MCF 10A (cell line): ENCODE measurements around the gene EME2. TPM values are rescaled to one million over a fixed set of nuclear protein-coding genes. Genes with fewer than 3 reads are reported as not detected.

Experiments
- BruUV-seq: library from RNA; stranded (reverse); fragments of 400-500 nt; replicated peaks from 2 replicates; lab custom pipeline; 2021; lab: Mats Ljungman, UMichigan
- CTCF ChIA-PET: fragments of 300-600 bp; sonication (Branson Sonifier 250); formaldehyde crosslinking; extraction: SDS; loops from one replicate; lab custom pipeline; 2021; ENCODE audit warnings: antibody characterized with exemption, inconsistent platforms; lab: Yijun Ruan, JAX
- POLR2A ChIA-PET: fragments of 300-600, 350-650 bp; sonication (Branson Sonifier 250); formaldehyde crosslinking; extraction: SDS; loops from one replicate; lab custom pipeline; 2020; ENCODE audit warnings: antibody characterized with exemption, inconsistent platforms; lab: Yijun Ruan, JAX
- DNase-seq: peaks from one replicate; pipeline ENCODE4 v3.0.0-alpha.2; 2018; ENCODE audit not compliant: unreplicated experiment
- H3K27ac Mint-ChIP-seq: one replicate; pipeline ENCODE4 v1.8.0; 2022; ENCODE audit warnings: mild to moderate bottlenecking, low read depth, mixed read lengths; ENCODE audit not compliant: unreplicated experiment
- H3K27me3 Mint-ChIP-seq: one replicate; pipeline ENCODE4 v1.8.0; 2022; ENCODE audit warnings: mixed read lengths; ENCODE audit not compliant: insufficient read depth, unreplicated experiment
- H3K36me3 Mint-ChIP-seq: one replicate; pipeline ENCODE4 v1.8.0; 2022; ENCODE audit warnings: mild to moderate bottlenecking, moderate library complexity, mixed read lengths; ENCODE audit not compliant: insufficient read depth, unreplicated experiment
- H3K4me1 Mint-ChIP-seq: one replicate; pipeline ENCODE4 v1.8.0; 2022; ENCODE audit warnings: mixed read lengths; ENCODE audit not compliant: insufficient read depth, unreplicated experiment
- H3K4me3 Mint-ChIP-seq: one replicate; pipeline ENCODE4 v1.8.0; 2022; ENCODE audit warnings: mild to moderate bottlenecking, moderate library complexity, mixed read lengths; ENCODE audit not compliant: unreplicated experiment
- H3K9me3 Mint-ChIP-seq: one replicate; pipeline ENCODE4 v1.8.0; 2022; ENCODE audit warnings: mixed read lengths; ENCODE audit not compliant: unreplicated experiment
- CTCF ChIP-seq: fragments of 200-600 bp; IDR thresholded peaks from one replicate; pipeline ENCODE4 v1.8.0; 2022; ENCODE audit warnings: antibody characterized with exemption, mild to moderate bottlenecking; ENCODE audit not compliant: unreplicated experiment
- intact Hi-C: fragments of 100-400 bp; cut with micrococcal nuclease; formaldehyde crosslinking; loops from 2 replicates; pipeline ENCODE4 v1.14.1; 2022
- total RNA-seq: library from RNA; stranded (reverse); gene quantifications from 2 replicates; pipeline ENCODE4 v1.2.3, GENCODE V29; 2022

EME2 gene
- total RNA-seq, 1 experiment from 2014 or later: 20.6 TPM

- Mint-ChIP-seq H3K27me3 (no peaks in the 10 kb centered on the region), H3K4me3 (peak overlapping the region; percentile 17), H3K9me3 (no peaks in the 10 kb centered on the region), H3K36me3 (peaks cover 44% of the 10 kb centered on the region), H3K4me1 (peaks cover 34% of the 10 kb centered on the region), H3K27ac (peak overlapping the region; percentile 89)
- DNase-seq: peak; percentile 88
- intact Hi-C loops: loop anchor here (2.0 kb wide), 1 partner anchor 25 kb away; the partner anchor contains the start of gene NME3
- ChIA-PET POLR2A (interaction anchor here (0.6 to 5.3 kb wide), 26 partner anchors 9 to 325 kb away, joined by 3 to 95 read pairs (median 4); partner anchors contain the start of genes EME2, IFT140, JPT2 and MAPK8IP3), CTCF (interaction anchor here (1.1 to 2.2 kb wide), 7 partner anchors 13 to 39 kb away, joined by 3 to 13 read pairs (median 6); partner anchors contain the start of genes EME2 and MAPK8IP3)
- BruUV-seq: no TSS peak
- no peak for TF ChIP-seq CTCF
These were observed 27.3 kb upstream of the EME2 start for GRCh38 chr16:1745181-1745899.

- POLR2A ChIA-PET: interaction anchor here (0.7 to 5.3 kb wide), 20 partner anchors 9 to 325 kb away, joined by 3 to 95 read pairs (median 6); partner anchors contain the start of genes EME2, IFT140, JPT2 and MAPK8IP3
- H3K36me3 Mint-ChIP-seq: peaks cover 48% of the 10 kb centered on the region
These were observed 26.5 kb upstream of the EME2 start for GRCh38 chr16:1745900-1746692.

GRCh38 chr16:1746693-1747195, 25.9 kb upstream of the EME2 start:
- peaks cover 34% of the 10 kb centered on the region for H3K4me1 Mint-ChIP-seq
- no TSS peak for BruUV-seq
- peak overlapping the region; percentile 17 for H3K4me3 Mint-ChIP-seq
- H3K9me3 Mint-ChIP-seq: no peaks in the 10 kb centered on the region
- H3K27me3 Mint-ChIP-seq: no peaks in the 10 kb centered on the region
- intact Hi-C loops: loop anchor here (1.0 kb wide), 1 partner anchor 8 kb away; no protein-coding TSS in a partner anchor
- POLR2A ChIA-PET: interaction anchor here (0.9 to 5.3 kb wide), 14 partner anchors 8 to 326 kb away, joined by 3 to 95 read pairs (median 15); partner anchors contain the start of genes EME2, JPT2, MAPK8IP3 and MRPS34
- CTCF ChIA-PET: interaction anchor here (0.6 to 1.9 kb wide), 6 partner anchors 9 to 41 kb away, joined by 3 to 6 read pairs (median 4); partner anchors contain the start of genes EME2 and MAPK8IP3
- peak; percentile 42 for DNase-seq
- H3K36me3 Mint-ChIP-seq: peaks cover 48% of the 10 kb centered on the region
- TF ChIP-seq CTCF: no peak
- H3K27ac Mint-ChIP-seq: peak overlapping the region; percentile 89

More at GRCh38 chr16:1745900-1746692, 26.5 kb upstream of the EME2 start:
- Mint-ChIP-seq H3K27ac (peak overlapping the region; percentile 89), H3K4me1 (peaks cover 34% of the 10 kb centered on the region), H3K4me3 (peak overlapping the region; percentile 17), H3K9me3 (no peaks in the 10 kb centered on the region), H3K27me3 (no peaks in the 10 kb centered on the region)
- peak; percentile 94 for DNase-seq
- intact Hi-C loops: loop anchor here (1.0 to 2.0 kb wide), 2 partner anchors 8 to 25 kb away; partner anchors contain the start of gene NME3
- CTCF ChIA-PET: interaction anchor here (0.6 to 2.2 kb wide), 10 partner anchors 10 to 40 kb away, joined by 3 to 13 read pairs (median 4); partner anchors contain the start of genes EME2 and MAPK8IP3
- TF ChIP-seq CTCF: no peak
- TSS peak; percentile 22 for BruUV-seq
